OCI-LY3 (cell line): ENCODE results near the gene PGAP3.
A peak's percentile ranks its signal among the peaks of the same experiment; 100 is the strongest.

Source experiments
- H2AFZ ChIP-seq: fragments of 200-600, 300-600 bp; shearing (Covaris generic); 2 replicates; pipeline ENCODE4 v1.6.0; 2014; ENCODE audit warnings: antibody characterized with exemption, low read depth, low read length
- H3K27ac ChIP-seq: fragments of 200-600, 300-600 bp; sonication (generic); 2 replicates; pipeline ENCODE4 v1.5.1; 2014; ENCODE audit warnings: mild to moderate bottlenecking, low read length, moderate library complexity, mixed read lengths
- H3K27me3 ChIP-seq: fragments of 200-600, 300-600 bp; sonication (generic); 2 replicates; pipeline ENCODE4 v1.6.1; 2014; ENCODE audit warnings: low read depth, low read length, mixed read lengths
- H3K36me3 ChIP-seq: fragments of 200-600, 300-600 bp; sonication (generic); replicated peaks from 2 replicates; pipeline ENCODE3; 2014; ENCODE audit warnings: low read depth, low read length, mixed read lengths
- H3K4me1 ChIP-seq: fragments of 300-600, 200-600 bp; sonication (generic); 2 replicates; pipeline ENCODE4 v1.6.1; 2014; ENCODE audit warnings: low read length, mixed read lengths
- H3K4me2 ChIP-seq: fragments of 200-600, 300-600 bp; sonication (generic); 2 replicates; pipeline ENCODE4 v1.6.1; 2014; ENCODE audit warnings: low read length, mixed read lengths
- H3K4me3 ChIP-seq: fragments of 300-600, 200-600 bp; sonication (generic); 2 replicates; pipeline ENCODE4 v1.5.1; 2014; ENCODE audit warnings: antibody characterized with exemption, mild to moderate bottlenecking, low read length, moderate library complexity
- H3K79me2 ChIP-seq: fragments of 300-600, 200-600 bp; shearing (Covaris generic); 2 replicates; pipeline ENCODE4 v1.6.1; 2014; ENCODE audit warnings: mild to moderate bottlenecking, low read length, mixed read lengths
- H3K9ac ChIP-seq: fragments of 300-600, 200-600 bp; shearing (Covaris generic); 2 replicates; pipeline ENCODE4 v1.6.0; 2014; ENCODE audit warnings: mild to moderate bottlenecking, low read length, moderate library complexity
- H3K9me3 ChIP-seq: fragments of 200-600, 300-600 bp; shearing (Covaris generic); 2 replicates; pipeline ENCODE4 v1.6.1; 2014; ENCODE audit warnings: low read length, mixed read lengths; ENCODE audit not compliant: insufficient read depth
- H4K20me1 ChIP-seq: fragments of 200-600, 300-600 bp; sonication (generic); 2 replicates; pipeline ENCODE4 v1.6.1; 2016; ENCODE audit warnings: low read length, mixed read lengths; ENCODE audit not compliant: insufficient read depth
- EZH2phosphoT487 ChIP-seq: fragments of 200-600 bp; shearing (Covaris generic); IDR thresholded peaks from 2 replicates; pipeline ENCODE4 v1.6.1; 2018; ENCODE audit warnings: antibody characterized with exemption, mixed run types, low read depth
- TF ChIP-seq, protein P1 (sequence below): fragments of 200-600, 300-600 bp; sonication (generic); IDR thresholded peaks from 2 replicates; pipeline ENCODE4 v1.5.1; 2014; ENCODE audit warnings: antibody characterized with exemption, low read length, low read depth

The PGAP3 gene

DNA sequence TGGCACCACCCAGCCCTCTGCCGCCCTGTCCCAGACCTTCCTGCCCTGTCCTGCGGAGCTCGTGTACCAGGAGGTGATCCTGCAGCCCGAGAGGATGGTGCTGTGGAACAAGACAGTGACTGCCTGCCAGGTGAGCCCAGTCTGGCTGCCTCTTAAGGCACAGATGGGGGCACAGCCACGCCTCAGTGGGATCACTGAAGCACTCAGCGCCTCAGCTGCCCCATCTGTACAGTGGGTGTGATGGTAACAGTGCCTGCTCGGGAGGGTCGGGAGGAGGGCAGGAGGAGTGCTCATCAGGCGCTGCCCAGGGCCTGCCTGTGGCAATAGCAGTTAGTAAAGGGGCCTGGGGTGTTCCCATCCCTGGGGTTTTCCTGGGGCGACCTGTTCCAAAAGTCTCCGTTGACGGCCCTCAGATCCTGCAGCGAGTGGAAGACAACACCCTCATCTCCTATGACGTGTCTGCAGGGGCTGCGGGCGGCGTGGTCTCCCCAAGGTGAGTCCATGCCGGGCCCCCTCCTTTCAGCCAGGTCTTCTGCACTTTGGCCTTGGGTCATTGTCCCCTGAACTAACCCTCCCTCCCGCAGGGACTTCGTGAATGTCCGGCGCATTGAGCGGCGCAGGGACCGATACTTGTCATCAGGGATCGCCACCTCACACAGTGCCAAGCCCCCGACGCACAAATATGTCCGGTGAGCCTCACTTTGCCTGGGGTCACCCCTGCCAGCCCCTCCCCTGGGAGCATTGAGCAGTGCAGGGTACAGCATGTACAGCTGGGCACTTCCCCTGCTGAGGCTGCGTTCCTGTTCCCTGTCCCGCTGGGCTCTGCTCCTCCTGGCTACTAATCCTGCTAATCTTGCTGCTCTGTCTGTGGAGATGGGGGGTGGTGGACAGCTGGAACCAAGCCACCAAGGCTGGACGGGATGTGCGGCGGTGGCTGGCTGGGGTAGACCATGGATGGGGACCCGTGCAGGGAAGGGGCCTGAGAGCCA lies 27.2 kb downstream of the PGAP3 start:
- H3K4me2 ChIP-seq: no peak overlapping the region
- H3K36me3 ChIP-seq: peaks cover 9% of the 10 kb centered on the region
- H3K4me1 ChIP-seq: peaks cover 40% of the 10 kb centered on the region
- H3K4me3 ChIP-seq: no peak overlapping the region
- H3K9me3 ChIP-seq: no peaks in the 10 kb centered on the region
- no peaks in the 10 kb centered on the region for H4K20me1 ChIP-seq
- no peak overlapping the region for H3K9ac ChIP-seq
- no peaks in the 10 kb centered on the region for H3K79me2 ChIP-seq
- no peaks in the 10 kb centered on the region for H3K27me3 ChIP-seq
- H3K27ac ChIP-seq: no peak overlapping the region
- H2AFZ ChIP-seq: no peak overlapping the region
- no peak for TF ChIP-seq EZH2phosphoT487
- TF ChIP-seq, protein P1, sequence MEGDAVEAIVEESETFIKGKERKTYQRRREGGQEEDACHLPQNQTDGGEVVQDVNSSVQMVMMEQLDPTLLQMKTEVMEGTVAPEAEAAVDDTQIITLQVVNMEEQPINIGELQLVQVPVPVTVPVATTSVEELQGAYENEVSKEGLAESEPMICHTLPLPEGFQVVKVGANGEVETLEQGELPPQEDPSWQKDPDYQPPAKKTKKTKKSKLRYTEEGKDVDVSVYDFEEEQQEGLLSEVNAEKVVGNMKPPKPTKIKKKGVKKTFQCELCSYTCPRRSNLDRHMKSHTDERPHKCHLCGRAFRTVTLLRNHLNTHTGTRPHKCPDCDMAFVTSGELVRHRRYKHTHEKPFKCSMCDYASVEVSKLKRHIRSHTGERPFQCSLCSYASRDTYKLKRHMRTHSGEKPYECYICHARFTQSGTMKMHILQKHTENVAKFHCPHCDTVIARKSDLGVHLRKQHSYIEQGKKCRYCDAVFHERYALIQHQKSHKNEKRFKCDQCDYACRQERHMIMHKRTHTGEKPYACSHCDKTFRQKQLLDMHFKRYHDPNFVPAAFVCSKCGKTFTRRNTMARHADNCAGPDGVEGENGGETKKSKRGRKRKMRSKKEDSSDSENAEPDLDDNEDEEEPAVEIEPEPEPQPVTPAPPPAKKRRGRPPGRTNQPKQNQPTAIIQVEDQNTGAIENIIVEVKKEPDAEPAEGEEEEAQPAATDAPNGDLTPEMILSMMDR: no peak

DNA sequence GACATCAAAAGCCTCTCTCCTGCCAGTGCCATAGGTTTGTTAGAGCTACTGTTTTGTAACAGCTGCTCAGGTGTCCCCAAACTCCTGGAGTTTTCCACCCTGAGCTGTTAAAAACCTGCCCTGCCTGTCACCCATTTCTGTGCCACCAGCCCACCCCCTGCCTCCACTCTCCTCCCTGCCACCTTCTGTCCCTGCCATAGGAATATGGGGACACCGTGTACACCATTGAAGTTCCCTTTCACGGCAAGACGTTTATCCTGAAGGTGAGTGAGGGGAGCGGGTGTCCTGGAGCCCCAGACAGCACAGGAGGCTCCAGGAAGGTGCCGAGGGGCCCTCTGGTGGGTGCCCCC lies 27.9 kb downstream of the PGAP3 start:
- Histone ChIP-seq H3K4me1 (peaks cover 33% of the 10 kb centered on the region), H3K4me2 (peak overlapping the region; percentile 67), H3K9ac (no peak overlapping the region), H3K4me3 (0 out of 2 replicates have a peak overlapping the region, but pooled peaks have one; percentile 2), H3K9me3 (no peaks in the 10 kb centered on the region), H3K79me2 (no peaks in the 10 kb centered on the region), H3K36me3 (peaks cover 9% of the 10 kb centered on the region), H3K27ac (peak overlapping the region; percentile 67), H4K20me1 (no peaks in the 10 kb centered on the region), H2AFZ (no peak overlapping the region), H3K27me3 (no peaks in the 10 kb centered on the region)
- TF ChIP-seq EZH2phosphoT487: no peak
- TF ChIP-seq, protein P1: no peak

DNA sequence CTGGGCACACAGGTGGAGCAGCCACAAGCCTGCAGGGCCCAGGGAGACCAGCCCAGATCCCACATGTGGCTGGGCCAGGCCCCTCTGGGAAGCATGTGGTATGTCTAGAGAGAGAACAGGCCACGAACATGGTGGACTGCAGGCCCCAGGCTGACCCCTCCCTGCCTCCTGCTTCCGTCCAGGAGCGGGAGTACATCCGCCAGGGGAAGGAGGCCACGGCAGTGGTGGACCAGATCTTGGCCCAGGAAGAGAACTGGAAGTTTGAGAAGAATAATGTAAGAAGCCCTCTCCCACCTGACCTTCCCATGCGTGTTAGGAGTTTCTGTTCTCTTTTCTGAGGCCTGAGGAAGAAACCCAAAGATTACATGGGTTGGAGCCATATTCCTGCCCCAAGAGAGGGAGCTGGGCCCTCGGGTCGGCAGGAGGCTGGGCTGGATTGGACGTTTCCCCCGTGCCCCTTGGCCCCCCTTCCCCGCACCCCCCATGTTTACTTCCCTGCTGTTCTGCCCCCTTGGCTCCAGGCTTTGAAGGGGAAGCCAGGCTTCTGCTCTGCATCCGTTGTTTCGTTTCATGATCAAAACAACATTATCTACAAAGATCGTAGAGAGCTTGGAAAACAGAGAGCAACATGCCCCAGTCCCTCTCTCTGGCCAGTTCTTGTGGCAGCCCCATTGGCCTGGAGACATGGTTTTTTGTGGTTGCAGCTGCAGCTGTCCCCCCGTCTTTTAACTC lies 28.4 kb downstream of the PGAP3 start:
- Histone ChIP-seq H3K4me3 (peak overlapping the region; percentile 43; the same call in 1 of the 2 replicates), H2AFZ (no peak overlapping the region), H3K36me3 (peaks cover 9% of the 10 kb centered on the region), H3K4me2 (peak overlapping the region; percentile 67), H3K27ac (peak overlapping the region; percentile 67), H3K79me2 (no peaks in the 10 kb centered on the region), H3K9me3 (no peaks in the 10 kb centered on the region), H3K4me1 (peaks cover 27% of the 10 kb centered on the region), H4K20me1 (no peaks in the 10 kb centered on the region), H3K27me3 (no peaks in the 10 kb centered on the region), H3K9ac (peak overlapping the region; percentile 39; the same call in 1 of the 2 replicates)
- no peak for TF ChIP-seq EZH2phosphoT487
- TF ChIP-seq, protein P1: no peak

DNA sequence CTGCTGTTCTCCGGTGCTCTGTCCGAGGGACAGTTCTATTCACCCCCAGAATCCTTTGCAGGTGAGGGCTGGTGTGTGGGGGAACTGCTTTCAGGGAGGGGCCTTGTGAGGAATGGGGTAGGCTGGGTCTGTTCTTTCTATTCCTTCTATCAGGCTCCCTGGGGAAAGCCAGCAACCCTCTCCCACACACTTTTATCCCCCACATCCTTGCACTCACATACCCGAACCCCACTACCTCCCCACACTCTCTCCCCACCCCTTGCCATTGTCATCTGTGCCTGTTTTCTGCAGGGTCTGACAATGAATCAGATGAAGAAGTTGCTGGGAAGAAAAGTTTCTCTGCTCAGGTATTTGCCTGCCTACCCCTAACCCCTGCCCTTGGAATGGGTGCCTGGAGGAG lies 29.1 kb downstream of the PGAP3 start:
- H2AFZ ChIP-seq: no peak overlapping the region
- H3K4me3 ChIP-seq: no peak overlapping the region
- peak overlapping the region; percentile 67 for H3K4me2 ChIP-seq
- H3K79me2 ChIP-seq: no peaks in the 10 kb centered on the region
- H3K9ac ChIP-seq: peak overlapping the region; percentile 39; the same call in 1 of the 2 replicates
- no peaks in the 10 kb centered on the region for H3K9me3 ChIP-seq
- no peaks in the 10 kb centered on the region for H4K20me1 ChIP-seq
- peaks cover 20% of the 10 kb centered on the region for H3K4me1 ChIP-seq
- H3K27ac ChIP-seq: peak overlapping the region; percentile 67
- peaks cover 9% of the 10 kb centered on the region for H3K36me3 ChIP-seq
- H3K27me3 ChIP-seq: no peaks in the 10 kb centered on the region
- no peak for TF ChIP-seq EZH2phosphoT487
